ENCODE measurements around the gene FBXO4.

FBXO4 gene

GRCh38 chr5:41985945-41986695, 61.0 kb downstream of the FBXO4 start:
- no peak for DNase-seq
